ENCODE results near the gene CARD10.
A peak's percentile ranks its signal among the peaks of the same experiment; 100 is the strongest.
"Not testable (repeated sequence)": the region's sequence is repeated elsewhere in the genome, so short reads cannot be mapped to it uniquely, and the experiment has no call there.

CARD10 gene

DNA sequence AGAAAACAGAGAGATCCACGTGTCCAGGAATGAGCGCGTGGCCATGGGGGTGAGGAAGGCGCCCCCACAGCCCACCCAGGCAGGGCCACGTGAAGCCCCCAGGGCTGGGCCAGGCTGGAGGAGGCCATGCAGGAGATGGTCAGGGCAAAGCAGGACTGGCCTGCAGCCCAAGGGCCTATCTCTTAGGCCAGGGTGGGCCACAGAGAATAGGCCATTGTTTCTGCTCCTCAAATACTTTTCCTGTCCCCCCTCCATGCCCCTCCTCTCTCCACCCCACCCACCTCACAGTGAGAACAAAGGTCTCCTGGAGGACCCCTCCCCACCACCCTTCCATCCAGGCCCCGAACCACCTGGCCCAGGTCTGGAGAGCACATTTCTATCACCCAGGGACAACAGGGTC is 32.8 kb upstream of the CARD10 start:
- TF ChIP-seq, protein P1, sequence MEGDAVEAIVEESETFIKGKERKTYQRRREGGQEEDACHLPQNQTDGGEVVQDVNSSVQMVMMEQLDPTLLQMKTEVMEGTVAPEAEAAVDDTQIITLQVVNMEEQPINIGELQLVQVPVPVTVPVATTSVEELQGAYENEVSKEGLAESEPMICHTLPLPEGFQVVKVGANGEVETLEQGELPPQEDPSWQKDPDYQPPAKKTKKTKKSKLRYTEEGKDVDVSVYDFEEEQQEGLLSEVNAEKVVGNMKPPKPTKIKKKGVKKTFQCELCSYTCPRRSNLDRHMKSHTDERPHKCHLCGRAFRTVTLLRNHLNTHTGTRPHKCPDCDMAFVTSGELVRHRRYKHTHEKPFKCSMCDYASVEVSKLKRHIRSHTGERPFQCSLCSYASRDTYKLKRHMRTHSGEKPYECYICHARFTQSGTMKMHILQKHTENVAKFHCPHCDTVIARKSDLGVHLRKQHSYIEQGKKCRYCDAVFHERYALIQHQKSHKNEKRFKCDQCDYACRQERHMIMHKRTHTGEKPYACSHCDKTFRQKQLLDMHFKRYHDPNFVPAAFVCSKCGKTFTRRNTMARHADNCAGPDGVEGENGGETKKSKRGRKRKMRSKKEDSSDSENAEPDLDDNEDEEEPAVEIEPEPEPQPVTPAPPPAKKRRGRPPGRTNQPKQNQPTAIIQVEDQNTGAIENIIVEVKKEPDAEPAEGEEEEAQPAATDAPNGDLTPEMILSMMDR (conservative IDR thresholded peaks at IDR 0.05): no peak
- H3K27ac ChIP-seq: no peak overlapping the region

DNA sequence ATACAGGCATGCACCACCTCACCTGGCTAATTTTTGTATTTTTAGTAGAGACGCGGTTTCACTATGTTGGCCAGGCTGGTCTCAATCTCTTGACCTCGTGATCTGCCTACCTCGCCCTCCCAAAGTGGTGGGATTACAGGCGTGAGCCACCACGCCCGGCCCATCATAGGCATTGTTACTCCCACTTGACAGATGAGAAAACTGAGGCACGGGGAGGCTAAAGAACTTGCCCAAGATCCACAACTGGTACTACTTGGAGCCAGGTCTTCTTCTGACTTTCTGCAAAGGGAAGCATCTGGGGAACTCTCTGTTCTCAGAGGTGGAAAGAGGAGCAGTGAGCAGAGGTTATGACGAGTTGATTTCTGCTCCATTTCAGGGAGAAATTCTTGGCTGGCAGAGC is 31.7 kb upstream of the CARD10 start:
- not testable (repeated sequence) for H3K27ac ChIP-seq

DNA sequence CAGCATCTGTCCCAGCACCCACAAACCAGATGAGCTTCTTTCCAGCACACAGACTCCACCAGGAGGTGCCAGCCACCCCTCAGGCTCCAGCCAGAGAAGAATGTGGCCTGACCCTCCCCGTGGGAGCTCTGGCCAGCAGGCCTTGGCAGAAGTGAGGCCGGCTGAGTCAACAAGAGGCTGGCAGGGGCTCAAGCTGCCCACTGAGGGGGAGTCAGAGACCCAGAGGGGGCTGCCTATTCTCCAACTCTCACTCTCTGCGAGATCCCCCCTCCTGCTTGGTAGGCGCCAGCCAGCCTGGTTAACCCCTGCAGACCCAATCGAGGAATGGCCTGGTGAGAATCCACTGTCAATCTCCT is 30.5 kb upstream of the CARD10 start:
- no peak overlapping the region for H3K27ac ChIP-seq
- TF ChIP-seq, protein P1 (conservative IDR thresholded peaks at IDR 0.05): no peak

DNA sequence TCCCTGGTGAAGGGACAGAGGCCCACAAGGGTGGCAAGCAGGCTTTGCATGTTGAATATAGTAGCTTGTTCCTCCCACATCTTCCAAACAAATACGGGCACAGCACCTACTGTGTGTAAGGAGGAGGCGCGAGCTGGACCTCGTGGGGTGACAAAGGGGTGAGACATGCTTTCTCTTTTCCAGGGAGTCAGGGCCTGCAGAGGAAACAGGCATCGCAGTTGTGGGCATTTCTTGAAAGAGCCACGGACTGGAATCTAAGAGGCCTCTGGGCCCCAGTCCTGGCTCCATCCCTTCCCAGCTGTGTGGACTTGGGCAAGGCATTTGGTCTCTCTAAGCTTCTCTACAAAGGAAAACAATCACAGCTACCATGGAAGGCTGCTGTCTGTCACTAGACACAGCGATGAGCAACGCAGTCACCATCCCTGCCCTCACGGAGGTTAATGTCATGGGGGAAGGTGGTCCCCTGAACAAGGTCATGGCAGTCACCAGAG is 28.1 kb upstream of the CARD10 start:
- H3K27ac ChIP-seq: no peak overlapping the region
- TF ChIP-seq, protein P1 (conservative IDR thresholded peaks at IDR 0.05): no peak

GRCh38 chr22:37546437-37547250 is 27.4 kb upstream of the CARD10 start:
- TF ChIP-seq, protein P1 (conservative IDR thresholded peaks at IDR 0.05): no peak
- no peak overlapping the region for H3K27ac ChIP-seq

GRCh38 chr22:37545703-37546436 is 26.7 kb upstream of the CARD10 start:
- TF ChIP-seq, protein P1 (conservative IDR thresholded peaks at IDR 0.05): no peak
- H3K27ac ChIP-seq: no peak overlapping the region

GRCh38 chr22:37544955-37545702 is 25.9 kb upstream of the CARD10 start:
- H3K27ac ChIP-seq: no peak overlapping the region
- TF ChIP-seq, protein P1 (conservative IDR thresholded peaks at IDR 0.05): peak; percentile 74

All from VCaP (cell line).